GM10266 (cell line): ENCODE measurements around the gene DNAH9.

Experiments used
- DNase-seq: peaks from one replicate; pipeline ENCODE4 v3.0.0; 2012; ENCODE audit errors: extremely low spot score
- TF ChIP-seq, protein P1 (sequence below): IDR thresholded peaks from 2 replicates; pipeline ENCODE4 v1.5.1; 2012; ENCODE audit warnings: mild to moderate bottlenecking, low read depth; ENCODE audit not compliant: control insufficient read depth, insufficient read depth; ENCODE audit errors: missing control alignments

Gene DNAH9

DNA sequence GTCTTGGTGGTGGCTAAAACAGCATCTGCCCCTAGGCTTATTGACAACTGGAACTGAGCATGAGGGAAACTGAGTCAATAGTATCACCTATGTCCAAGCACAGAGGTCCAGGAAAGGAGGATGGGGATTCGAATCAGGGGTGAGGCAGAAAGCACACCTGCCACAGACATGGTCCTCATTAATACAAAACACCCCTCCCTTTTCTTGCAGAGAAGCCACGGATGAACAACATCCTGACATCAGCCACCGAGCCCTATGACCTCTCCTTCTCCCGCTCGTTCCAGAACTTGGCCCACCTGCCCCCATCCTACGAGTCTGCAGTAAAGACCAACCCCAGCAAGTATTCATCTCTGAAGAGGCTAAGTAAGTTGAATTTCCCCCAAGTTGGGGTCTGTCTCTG, 42.7 kb upstream of the DNAH9 start:
- DNase-seq: no peak

DNA sequence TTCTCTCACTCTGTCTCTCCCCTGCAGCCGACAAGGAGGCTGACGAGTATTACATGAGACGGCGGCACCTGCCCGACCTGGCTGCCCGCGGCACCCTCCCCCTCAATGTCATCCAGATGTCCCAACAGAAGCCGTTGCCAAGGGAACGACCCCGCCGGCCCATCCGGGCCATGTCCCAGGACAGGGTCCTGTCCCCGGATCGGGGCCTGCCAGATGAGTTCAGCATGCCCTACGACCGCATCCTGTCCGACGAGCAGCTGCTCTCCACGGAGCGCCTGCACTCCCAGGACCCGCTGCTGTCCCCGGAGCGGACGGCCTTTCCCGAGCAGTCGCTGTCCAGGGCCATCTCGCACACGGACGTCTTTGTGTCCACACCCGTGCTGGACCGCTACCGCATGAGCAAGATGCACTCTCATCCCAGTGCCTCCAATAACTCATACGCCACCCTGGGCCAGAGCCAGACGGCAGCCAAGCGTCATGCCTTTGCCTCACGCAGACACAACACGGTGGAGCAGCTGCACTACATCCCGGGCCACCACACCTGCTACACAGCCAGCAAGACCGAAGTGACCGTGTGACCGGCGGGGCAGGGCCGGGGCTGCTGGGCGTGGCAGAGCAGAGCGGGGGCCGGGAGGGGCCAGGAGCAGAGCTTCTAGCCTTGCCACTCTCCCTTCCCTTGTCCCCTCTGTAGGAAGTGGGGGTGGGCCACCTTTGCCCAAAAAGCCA, 40.4 kb upstream of the DNAH9 start:
- DNase-seq: no peak
- TF ChIP-seq, protein P1, sequence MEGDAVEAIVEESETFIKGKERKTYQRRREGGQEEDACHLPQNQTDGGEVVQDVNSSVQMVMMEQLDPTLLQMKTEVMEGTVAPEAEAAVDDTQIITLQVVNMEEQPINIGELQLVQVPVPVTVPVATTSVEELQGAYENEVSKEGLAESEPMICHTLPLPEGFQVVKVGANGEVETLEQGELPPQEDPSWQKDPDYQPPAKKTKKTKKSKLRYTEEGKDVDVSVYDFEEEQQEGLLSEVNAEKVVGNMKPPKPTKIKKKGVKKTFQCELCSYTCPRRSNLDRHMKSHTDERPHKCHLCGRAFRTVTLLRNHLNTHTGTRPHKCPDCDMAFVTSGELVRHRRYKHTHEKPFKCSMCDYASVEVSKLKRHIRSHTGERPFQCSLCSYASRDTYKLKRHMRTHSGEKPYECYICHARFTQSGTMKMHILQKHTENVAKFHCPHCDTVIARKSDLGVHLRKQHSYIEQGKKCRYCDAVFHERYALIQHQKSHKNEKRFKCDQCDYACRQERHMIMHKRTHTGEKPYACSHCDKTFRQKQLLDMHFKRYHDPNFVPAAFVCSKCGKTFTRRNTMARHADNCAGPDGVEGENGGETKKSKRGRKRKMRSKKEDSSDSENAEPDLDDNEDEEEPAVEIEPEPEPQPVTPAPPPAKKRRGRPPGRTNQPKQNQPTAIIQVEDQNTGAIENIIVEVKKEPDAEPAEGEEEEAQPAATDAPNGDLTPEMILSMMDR: no peak

More for the DNA sequence above, 42.7 kb upstream of the DNAH9 start:
- TF ChIP-seq, protein P1: no peak

DNA sequence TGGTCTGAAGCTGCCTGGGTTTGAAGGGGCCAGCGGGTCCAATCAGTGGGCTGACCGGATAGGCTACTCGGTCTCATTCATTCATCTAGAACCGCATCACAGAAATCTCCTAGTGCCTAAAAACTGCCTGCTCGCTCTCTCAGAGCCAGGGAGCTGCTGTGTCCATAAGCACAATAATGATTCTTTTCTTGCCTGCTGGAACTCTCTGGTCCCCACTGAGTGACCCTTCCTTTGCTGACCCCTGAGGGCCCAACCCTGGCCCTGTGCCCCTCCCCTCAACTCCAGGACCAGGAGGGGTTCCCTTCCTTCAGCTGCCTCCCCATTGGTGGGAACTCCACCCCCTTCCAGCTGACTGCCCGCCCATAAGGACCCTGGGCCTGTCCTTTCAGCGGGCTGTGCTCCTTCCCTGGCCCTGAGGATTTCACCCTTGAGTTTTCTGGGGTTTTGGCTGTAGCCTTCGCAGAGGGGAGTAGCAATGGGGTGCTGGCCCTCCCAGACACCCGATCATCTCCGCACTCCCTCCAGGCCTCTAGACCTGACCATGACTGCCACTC, 39.5 kb upstream of the DNAH9 start:
- TF ChIP-seq, protein P1: no peak

GRCh38 chr17:11559601-11560000, 38.7 kb upstream of the DNAH9 start:
- no peak for DNase-seq
- TF ChIP-seq, protein P1: no peak

More for the DNA sequence above, 39.5 kb upstream of the DNAH9 start:
- no peak for DNase-seq

- TF ChIP-seq, protein P1: no peak
- DNase-seq: no peak
Observed at GRCh38 chr17:11561281-11561680, 37.0 kb upstream of the DNAH9 start.

DNA sequence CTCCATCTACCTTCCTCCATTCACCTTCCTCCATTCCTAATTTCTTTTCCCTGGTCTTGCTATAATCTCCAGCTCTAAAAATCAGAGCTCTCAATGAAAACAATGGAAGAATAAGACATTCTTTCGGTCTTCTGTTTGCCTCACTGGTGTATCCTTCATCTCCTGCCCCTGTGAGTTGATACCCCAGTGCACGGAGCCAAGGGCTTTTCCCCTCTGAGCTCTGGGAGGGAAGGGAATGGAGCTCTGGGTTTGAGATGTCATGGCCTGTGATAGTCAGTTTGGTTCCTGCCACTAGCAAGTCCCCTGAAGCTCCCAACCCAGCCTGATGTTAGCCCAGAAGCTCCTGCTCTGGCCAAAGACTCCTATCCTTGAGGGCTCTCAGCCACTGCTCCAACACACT, 36.6 kb upstream of the DNAH9 start:
- TF ChIP-seq, protein P1: no peak
- no peak for DNase-seq

DNA sequence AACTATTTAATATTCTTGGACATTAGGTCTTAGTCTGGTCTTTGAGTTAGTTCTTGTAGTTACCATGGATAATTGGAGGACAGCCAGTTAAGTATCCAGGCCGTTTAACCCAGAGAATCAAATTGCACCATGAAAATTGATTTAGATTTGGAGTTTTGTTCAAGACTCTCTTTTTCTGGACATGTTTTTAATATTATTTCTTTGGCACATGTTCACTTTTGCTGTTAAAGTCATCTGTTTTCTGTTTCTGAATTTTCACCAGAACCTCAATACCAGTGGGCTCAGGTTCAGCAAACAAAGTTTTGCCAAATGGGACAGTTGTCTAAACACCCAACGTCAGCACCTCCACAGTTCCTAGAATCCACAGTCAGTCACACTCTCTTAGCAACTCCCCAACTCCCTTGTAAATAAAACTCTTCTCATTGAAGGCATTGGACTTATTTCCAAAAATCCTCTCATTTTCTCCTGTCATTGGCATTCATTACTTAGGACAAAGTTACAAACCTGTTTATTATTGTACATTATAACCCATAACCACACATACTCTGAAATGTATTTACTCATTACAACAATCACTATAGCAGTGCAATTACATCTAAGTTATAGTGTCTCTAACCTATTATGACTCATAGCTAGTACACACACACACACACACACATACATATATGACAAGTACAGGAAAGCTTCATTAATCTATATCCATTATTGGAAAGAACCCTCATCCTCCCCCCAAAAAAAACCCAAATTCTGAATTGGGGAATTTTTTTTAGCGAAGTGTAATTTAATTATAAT, 33.5 kb upstream of the DNAH9 start:
- no peak for DNase-seq
- TF ChIP-seq, protein P1: no peak
